HEK293T (cell line): ENCODE measurements around the gene CALD1.

Experiments used
- CTCF ChIA-PET: fragments of 350-600 bp; formaldehyde crosslinking; extraction: SDS; loops from one replicate; lab custom pipeline; 2021; ENCODE audit warnings: antibody characterized with exemption, inconsistent platforms; lab: Yijun Ruan, JAX
- POLR2A ChIA-PET: fragments of 350-600 bp; formaldehyde crosslinking; extraction: SDS; loops from one replicate; lab custom pipeline; 2020; ENCODE audit warnings: antibody characterized with exemption, inconsistent platforms; lab: Yijun Ruan, JAX
- DNase-seq: peaks from one replicate; pipeline ENCODE4 v3.0.0; 2012; ENCODE audit warnings: mixed read lengths; ENCODE audit errors: extremely low spot score
- ARNT ChIP-seq: fragments of 450-650 bp; IDR thresholded peaks from 2 replicates; pipeline ENCODE4 v1.6.1; 2017; ENCODE audit warnings: mild to moderate bottlenecking
- BHLHE40 ChIP-seq: fragments of 450-650 bp; IDR thresholded peaks from 2 replicates; pipeline ENCODE4 v1.6.1; 2016; ENCODE audit warnings: mild to moderate bottlenecking, moderate library complexity, borderline replicate concordance
- CTBP1 ChIP-seq: fragments of 450-650 bp; IDR thresholded peaks from 2 replicates; pipeline ENCODE4 v1.6.1; 2016; ENCODE audit warnings: borderline replicate concordance
- ELF4 ChIP-seq: fragments of 450-650 bp; IDR thresholded peaks from 2 replicates; pipeline ENCODE4 v1.6.1; 2017; ENCODE audit warnings: antibody characterized with exemption
- FOXA1 ChIP-seq: fragments of 450-650 bp; IDR thresholded peaks from 2 replicates; pipeline ENCODE4 v1.6.1; 2016; ENCODE audit warnings: mild to moderate bottlenecking
- FOXK2 ChIP-seq: fragments of 450-650 bp; IDR thresholded peaks from 2 replicates; pipeline ENCODE4 v1.6.1; 2016; ENCODE audit warnings: mild to moderate bottlenecking
- FOXM1 ChIP-seq: fragments of 450-650 bp; IDR thresholded peaks from 2 replicates; pipeline ENCODE4 v1.6.1; 2017; ENCODE audit warnings: mild to moderate bottlenecking, borderline replicate concordance
- HDGF ChIP-seq: fragments of 450-650 bp; IDR thresholded peaks from 2 replicates; pipeline ENCODE4 v1.6.1; 2017; ENCODE audit warnings: antibody characterized with exemption, borderline replicate concordance
- L3MBTL2 ChIP-seq: fragments of 450-650 bp; conservative IDR thresholded peaks from 2 replicates; pipeline ENCODE4 v1.6.1; 2016; ENCODE audit warnings: mild to moderate bottlenecking
- LEF1 ChIP-seq: fragments of 450-650 bp; IDR thresholded peaks from 2 replicates; pipeline ENCODE4 v1.6.1; 2017; ENCODE audit warnings: mild to moderate bottlenecking, borderline replicate concordance
- NFRKB ChIP-seq: fragments of 450-650 bp; IDR thresholded peaks from 2 replicates; pipeline ENCODE4 v1.6.1; 2016; ENCODE audit warnings: mild to moderate bottlenecking, moderate library complexity
- SP1 ChIP-seq: fragments of 450-650 bp; IDR thresholded peaks from 2 replicates; pipeline ENCODE4 v1.6.1; 2017
- SUZ12 ChIP-seq: fragments of 450-650 bp; IDR thresholded peaks from 2 replicates; pipeline ENCODE4 v1.6.1; 2016; ENCODE audit warnings: mild to moderate bottlenecking
- TARDBP ChIP-seq: fragments of 450-650 bp; IDR thresholded peaks from 2 replicates; pipeline ENCODE4 v1.6.1; 2016
- ZNF384 ChIP-seq: fragments of 450-650 bp; IDR thresholded peaks from 2 replicates; pipeline ENCODE4 v1.6.1; 2016
- TF ChIP-seq, protein P1 (sequence below): fragments of 450-650 bp; IDR thresholded peaks from 2 replicates; pipeline ENCODE4 v1.6.1; 2016

CALD1 gene

DNA sequence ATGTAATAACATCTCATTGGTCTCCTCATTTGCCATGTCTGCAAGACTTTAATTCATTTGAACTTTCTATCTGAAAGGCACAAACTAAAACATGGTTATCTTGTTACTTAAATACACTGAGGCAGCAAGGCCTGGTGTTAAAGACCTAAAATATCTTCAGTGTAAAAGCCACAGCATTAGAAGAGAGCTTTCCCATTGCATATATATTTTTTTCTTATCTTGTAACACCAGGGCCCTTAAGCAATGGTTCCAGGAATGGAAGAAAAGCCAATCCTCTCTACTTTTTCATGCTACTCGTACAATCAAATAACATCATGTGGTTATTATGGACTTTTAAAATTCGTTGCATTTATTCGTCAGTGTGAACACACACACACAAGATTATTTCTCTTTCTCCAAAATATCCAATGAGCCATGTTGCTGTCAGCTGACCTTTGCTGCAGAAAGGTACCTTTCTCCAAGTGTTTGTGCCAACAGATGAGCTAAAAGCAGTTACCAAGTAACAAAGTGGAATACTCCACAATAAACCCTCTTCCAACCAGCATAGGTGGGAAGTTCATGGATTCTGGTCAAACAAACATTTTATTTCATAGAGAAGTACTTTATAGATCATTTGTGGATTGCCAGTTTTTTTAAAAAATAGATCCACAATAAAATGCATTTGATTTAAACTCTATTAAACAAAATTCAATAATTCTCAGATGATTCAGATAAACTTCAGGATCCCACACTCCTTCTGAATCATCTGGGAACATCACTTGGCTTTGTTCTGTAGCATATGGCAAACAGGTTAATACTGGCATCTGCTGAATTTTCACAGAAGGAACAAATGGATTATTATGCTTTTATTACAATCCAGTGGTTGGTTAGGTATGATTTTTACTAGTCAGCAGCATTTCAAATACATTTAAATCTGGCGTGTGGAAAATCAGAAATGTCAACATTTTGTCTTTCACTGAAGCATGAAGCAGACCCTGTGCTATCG, 143.6 kb downstream of the CALD1 start:
- no peak for TF ChIP-seq FOXK2
- TF ChIP-seq ZNF384: no peak
- POLR2A ChIA-PET: no interaction called here
- CTCF ChIA-PET: no interaction called here

DNA sequence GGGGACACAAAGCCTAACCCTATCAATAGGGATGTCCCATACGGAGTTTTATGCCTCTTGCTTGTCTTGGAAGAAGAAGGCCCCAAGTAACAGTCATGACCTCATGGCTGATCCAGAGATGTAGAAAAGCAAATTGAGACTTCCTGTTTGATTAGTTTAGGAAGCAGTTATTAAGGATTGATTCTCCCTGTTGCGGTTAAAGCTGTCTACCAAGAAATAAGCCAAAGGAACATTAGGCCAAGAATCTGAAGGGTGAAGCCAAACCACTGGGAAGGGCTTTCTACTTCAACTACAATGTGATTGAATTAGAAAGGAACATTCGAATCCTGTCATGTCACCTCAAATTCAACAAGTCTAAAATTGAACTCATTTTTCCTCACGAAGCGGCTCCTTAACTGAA, 146.3 kb downstream of the CALD1 start:
- ChIA-PET POLR2A (no interaction called here), CTCF (no interaction called here)
- TF ChIP-seq FOXA1: no peak
- TF ChIP-seq HDGF: no peak
- TF ChIP-seq SUZ12: no peak
- DNase-seq: no peak

More for the DNA sequence above, 143.6 kb downstream of the CALD1 start:
- DNase-seq: no peak

DNA sequence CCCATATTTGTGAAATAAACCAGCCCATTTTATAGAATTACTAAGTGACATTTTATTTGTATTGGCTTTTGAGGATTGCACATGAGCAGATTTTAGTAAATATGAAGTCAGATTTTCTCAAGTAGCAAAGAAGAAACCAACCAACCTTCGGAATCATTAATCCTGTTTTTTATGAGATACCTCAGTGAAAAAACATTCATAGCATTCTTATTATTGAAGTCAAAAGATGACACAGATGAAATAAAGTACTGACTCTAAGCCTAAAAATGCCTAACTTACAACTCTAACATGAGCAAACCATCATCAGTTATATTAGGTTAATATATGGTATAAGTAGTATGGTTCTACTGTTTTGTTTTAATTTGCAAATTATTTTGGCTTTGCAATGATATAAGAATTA, 147.0 kb downstream of the CALD1 start:
- TF ChIP-seq, protein P1, sequence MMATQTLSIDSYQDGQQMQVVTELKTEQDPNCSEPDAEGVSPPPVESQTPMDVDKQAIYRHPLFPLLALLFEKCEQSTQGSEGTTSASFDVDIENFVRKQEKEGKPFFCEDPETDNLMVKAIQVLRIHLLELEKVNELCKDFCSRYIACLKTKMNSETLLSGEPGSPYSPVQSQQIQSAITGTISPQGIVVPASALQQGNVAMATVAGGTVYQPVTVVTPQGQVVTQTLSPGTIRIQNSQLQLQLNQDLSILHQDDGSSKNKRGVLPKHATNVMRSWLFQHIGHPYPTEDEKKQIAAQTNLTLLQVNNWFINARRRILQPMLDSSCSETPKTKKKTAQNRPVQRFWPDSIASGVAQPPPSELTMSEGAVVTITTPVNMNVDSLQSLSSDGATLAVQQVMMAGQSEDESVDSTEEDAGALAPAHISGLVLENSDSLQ: no peak
- TF ChIP-seq SUZ12 (no peak), L3MBTL2 (no peak), ELF4 (no peak), ARNT (no peak), BHLHE40 (no peak), TARDBP (no peak), ZNF384 (no peak)
- ChIA-PET CTCF (no interaction called here), POLR2A (no interaction called here)
- DNase-seq: no peak

DNA sequence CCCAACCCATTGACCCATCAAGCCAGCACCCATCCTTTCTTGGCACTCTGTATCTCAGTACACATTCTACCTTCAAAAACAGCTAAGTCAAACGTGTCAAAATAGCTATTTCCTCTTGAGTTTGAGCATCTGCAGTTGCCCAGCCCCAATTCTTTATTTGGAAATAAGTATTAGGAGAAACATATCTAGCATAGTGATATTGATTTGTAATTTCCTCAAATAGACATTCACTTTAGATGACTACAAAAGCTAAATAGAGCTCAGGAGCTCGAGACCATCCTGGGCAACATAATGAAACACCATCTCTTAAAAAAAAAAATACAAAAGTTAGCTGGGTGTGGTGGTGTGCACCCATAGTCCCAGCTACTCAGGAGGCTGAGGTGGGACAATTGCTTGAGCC, 147.6 kb downstream of the CALD1 start:
- POLR2A ChIA-PET: no interaction called here
- no peak for DNase-seq
- CTCF ChIA-PET: interaction anchor here (0.5 to 0.9 kb wide), 3 partner anchors 182 to 623 kb away, joined by 3 to 5 read pairs (median 4); no protein-coding TSS in a partner anchor
- no peak for TF ChIP-seq FOXK2
- TF ChIP-seq, protein P1: no peak
- no peak for TF ChIP-seq LEF1
- TF ChIP-seq ZNF384: no peak
- TF ChIP-seq ELF4: no peak
- TF ChIP-seq L3MBTL2: no peak
- no peak for TF ChIP-seq NFRKB
- TF ChIP-seq ARNT: no peak
- TF ChIP-seq FOXM1: no peak
- TF ChIP-seq FOXA1: no peak
- TF ChIP-seq SUZ12: no peak
- TF ChIP-seq TARDBP: no peak
- TF ChIP-seq CTBP1: no peak
- no peak for TF ChIP-seq SP1
- no peak for TF ChIP-seq BHLHE40
- TF ChIP-seq HDGF: no peak

DNA sequence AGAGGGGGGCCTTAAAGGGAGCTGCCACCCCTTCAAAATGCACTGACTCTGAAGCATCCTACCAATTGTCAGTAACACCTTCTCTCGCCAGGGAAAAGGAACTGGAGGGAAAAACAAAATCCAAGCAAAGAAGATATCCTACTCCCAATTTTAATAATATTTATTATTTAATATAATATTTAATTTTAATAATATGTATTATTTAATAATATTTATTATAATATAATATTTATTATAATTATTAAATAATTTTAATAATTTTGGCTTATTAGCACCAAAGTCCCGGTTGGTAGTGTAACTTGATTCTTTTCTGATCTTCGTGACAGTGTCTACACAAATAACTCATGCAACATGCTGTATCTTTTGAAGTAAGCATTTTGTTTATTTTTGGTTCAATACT, 148.3 kb downstream of the CALD1 start:
- ChIA-PET POLR2A (no interaction called here), CTCF (interaction anchor here (0.7 to 0.9 kb wide), 3 partner anchors 58 to 238 kb away, joined by 3 to 5 read pairs (median 4); partner anchors contain the start of gene AGBL3)
- no peak for TF ChIP-seq BHLHE40
- TF ChIP-seq LEF1: no peak
- no peak for TF ChIP-seq HDGF
- no peak for TF ChIP-seq NFRKB
- no peak for TF ChIP-seq ARNT
- no peak for TF ChIP-seq ZNF384
- no peak for TF ChIP-seq FOXA1
- TF ChIP-seq TARDBP: no peak
- no peak for DNase-seq

DNA sequence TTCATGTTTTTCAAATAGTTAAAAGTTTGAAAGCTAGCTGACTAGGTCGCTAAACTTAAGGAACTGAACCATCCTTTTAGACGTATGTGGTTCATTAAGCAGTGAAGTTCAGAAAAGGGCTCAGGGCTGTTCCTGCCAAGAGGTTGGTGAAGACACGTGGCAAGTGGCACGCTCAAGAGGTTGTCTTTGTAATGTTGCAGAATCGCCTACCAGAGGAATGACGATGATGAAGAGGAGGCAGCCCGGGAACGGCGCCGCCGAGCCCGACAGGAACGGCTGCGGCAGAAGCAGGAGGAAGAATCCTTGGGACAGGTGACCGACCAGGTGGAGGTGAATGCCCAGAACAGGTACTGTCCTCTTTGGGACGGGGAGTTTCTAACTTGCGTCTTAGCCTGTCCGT, 149.1 kb downstream of the CALD1 start:
- no peak for DNase-seq
- ChIA-PET POLR2A (no interaction called here), CTCF (interaction anchor here (0.7 kb wide), 1 partner anchor 58 kb away, joined by 3 read pairs; the partner anchor contains the start of gene AGBL3)
- no peak for TF ChIP-seq BHLHE40
- no peak for TF ChIP-seq SUZ12
- no peak for TF ChIP-seq TARDBP
- TF ChIP-seq ZNF384: no peak
- TF ChIP-seq SP1: no peak
- TF ChIP-seq LEF1: no peak
- no peak for TF ChIP-seq FOXA1
- TF ChIP-seq L3MBTL2: no peak
- TF ChIP-seq FOXM1: no peak
- TF ChIP-seq FOXK2: no peak
- no peak for TF ChIP-seq HDGF
- no peak for TF ChIP-seq CTBP1

GRCh38 chr7:134931487-134931886, 152.1 kb downstream of the CALD1 start:
- CTCF ChIA-PET: no interaction called here
- no peak for DNase-seq
- POLR2A ChIA-PET: no interaction called here
- TF ChIP-seq FOXA1 (no peak), CTBP1 (no peak), BHLHE40 (no peak), FOXM1 (no peak), ZNF384 (no peak), L3MBTL2 (no peak), ELF4 (no peak), HDGF (no peak), SP1 (no peak), LEF1 (no peak)
- TF ChIP-seq, protein P1: no peak
